ENCODE measurements around the gene DYRK4.

The DYRK4 gene

DNA sequence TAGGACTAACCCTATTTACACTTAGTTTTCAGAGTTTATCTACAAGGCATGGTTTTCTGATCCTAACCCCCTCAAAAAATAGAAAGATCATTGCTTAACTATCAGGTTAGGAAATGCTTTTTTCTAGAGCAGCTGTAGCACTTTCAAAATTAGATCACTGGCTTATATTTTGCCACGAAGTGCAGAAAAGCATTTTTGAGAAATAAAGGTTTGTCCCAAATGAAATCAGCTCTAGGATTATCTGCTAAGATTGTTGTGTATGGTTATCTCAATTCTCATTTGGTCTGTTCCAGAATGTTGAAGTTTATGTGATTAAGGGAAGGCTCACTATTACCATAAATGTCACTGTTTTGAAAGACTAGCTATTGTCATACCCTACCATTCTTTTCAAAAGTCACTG lies 9.8 kb upstream of the DYRK4 start:
- H3K4me1 Mint-ChIP-seq (ENCODE audit: low read depth) = no peaks in the 10 kb centered on the region
- peaks cover 70% of the 10 kb centered on the region for H3K36me3 Mint-ChIP-seq (ENCODE audit: low read depth)
- no peak overlapping the region for H3K27ac Mint-ChIP-seq
- no peaks in the 10 kb centered on the region for H3K27me3 Mint-ChIP-seq
- no peak for DNase-seq
- no peaks in the 10 kb centered on the region for H3K9me3 Mint-ChIP-seq
- H3K4me3 Mint-ChIP-seq = no peak overlapping the region

DNA sequence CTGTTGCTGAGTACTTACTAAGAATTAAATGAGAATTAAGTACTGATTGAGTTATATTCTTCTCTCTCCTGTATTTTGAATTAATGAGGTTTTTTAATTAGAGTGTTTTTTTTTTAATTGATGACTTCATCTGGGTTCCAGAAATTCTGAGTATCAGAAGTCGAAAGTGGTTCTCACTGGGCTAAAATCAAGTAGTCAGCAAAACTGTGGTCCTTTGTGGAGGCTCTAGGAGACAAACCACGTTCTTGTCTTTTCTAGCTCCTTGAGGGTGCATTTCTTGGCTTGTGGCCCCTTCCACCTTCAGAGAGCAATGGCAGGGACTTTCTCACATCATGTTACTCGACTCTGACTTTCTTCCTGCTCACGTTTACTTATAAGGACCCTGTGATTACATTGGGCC lies 8.1 kb upstream of the DYRK4 start:
- Mint-ChIP-seq H3K27me3 (no peaks in the 10 kb centered on the region), H3K36me3 (ENCODE audit: low read depth) (peaks cover 60% of the 10 kb centered on the region), H3K4me3 (no peak overlapping the region), H3K4me1 (ENCODE audit: low read depth) (no peaks in the 10 kb centered on the region), H3K27ac (no peak overlapping the region), H3K9me3 (no peaks in the 10 kb centered on the region)
- no peak for DNase-seq

DNA sequence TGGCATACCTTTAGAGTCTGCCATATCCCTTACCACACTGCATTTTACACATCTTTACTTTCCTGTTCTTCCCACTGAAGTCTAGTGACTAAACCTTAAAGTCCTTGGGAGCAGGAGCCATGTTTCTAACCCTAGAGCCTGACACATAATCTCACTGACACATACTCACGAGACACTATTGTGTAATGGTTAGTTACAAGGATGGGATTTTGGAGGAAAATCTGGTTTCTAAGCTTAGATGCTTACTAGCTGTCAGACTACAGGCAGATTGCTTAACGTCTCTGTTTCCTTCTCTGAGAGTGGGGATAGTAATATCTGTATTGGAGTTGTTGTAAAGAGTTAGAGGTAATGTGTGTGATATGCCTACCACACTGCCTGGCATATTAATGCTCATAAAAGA lies 6.2 kb upstream of the DYRK4 start:
- Mint-ChIP-seq H3K4me1 (ENCODE audit: low read depth) (no peaks in the 10 kb centered on the region), H3K36me3 (ENCODE audit: low read depth) (peaks cover 50% of the 10 kb centered on the region), H3K27me3 (no peaks in the 10 kb centered on the region), H3K27ac (no peak overlapping the region), H3K4me3 (no peak overlapping the region), H3K9me3 (no peaks in the 10 kb centered on the region)
- no peak for DNase-seq

DNA sequence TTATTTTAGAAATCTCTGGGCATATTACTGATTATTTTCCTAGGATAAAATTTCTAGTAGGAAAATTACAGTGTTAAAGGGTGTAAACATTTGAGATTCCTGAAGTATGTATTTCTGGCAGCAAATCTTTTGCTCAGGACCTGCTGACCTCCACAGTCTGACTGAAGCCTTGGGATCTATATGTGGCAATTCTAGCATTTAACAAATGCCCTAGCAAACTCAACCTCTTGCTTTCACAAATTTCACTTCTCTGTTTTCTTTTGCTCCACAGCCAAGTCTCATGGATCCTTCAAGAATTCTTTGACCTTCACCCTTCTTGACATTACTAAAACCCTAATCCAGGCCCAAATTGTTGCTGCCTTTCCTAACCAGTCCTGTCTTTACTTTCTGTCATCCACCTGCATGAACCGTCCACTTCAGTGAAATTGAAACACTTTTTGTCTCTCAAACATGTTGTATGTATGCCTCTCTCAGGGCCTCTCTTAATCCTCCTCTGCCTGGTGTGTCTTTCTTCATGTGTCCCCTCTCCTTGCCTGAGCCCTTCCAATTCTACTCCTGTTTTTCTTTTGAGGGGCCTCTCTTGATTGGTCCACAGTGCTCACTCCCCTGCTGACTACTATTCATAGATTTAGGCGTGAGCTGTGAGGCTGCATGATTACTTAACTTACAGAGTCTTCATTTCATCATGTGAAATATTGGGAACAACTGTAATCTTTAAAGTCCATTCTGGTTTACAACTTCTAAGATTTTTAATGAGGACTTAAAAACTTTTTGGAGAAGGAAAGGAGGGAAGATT lies 5.1 kb upstream of the DYRK4 start:
- Mint-ChIP-seq H3K9me3 (no peaks in the 10 kb centered on the region), H3K27me3 (peaks cover 3% of the 10 kb centered on the region), H3K4me1 (ENCODE audit: low read depth) (peaks cover 3% of the 10 kb centered on the region), H3K36me3 (ENCODE audit: low read depth) (peaks cover 47% of the 10 kb centered on the region), H3K27ac (no peak overlapping the region), H3K4me3 (no peak overlapping the region)
- no peak for DNase-seq

DNA sequence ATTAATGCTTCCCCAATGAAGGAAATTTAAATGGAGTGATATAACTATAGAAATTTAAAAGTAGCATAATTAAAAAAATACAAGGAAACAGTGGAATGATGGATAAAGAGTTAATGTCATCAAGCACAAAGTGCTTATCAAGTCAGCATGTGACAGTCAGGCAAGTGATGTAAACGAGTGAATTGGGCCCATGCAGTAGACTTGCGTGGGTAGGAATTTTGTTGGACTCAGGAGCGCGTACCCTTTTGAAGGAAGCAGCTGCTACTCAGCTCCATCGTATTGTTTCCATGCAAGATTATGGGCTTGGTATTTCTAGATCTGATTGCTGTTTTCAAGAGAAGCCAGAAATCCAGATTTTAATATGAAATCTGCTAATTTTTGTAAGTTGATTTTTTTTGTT lies 4.4 kb upstream of the DYRK4 start:
- H3K36me3 Mint-ChIP-seq (ENCODE audit: low read depth) = peaks cover 43% of the 10 kb centered on the region
- H3K27ac Mint-ChIP-seq = no peak overlapping the region
- H3K9me3 Mint-ChIP-seq = no peaks in the 10 kb centered on the region
- no peak overlapping the region for H3K4me3 Mint-ChIP-seq
- H3K27me3 Mint-ChIP-seq = peaks cover 9% of the 10 kb centered on the region
- DNase-seq = no peak
- peaks cover 9% of the 10 kb centered on the region for H3K4me1 Mint-ChIP-seq (ENCODE audit: low read depth)

DNA sequence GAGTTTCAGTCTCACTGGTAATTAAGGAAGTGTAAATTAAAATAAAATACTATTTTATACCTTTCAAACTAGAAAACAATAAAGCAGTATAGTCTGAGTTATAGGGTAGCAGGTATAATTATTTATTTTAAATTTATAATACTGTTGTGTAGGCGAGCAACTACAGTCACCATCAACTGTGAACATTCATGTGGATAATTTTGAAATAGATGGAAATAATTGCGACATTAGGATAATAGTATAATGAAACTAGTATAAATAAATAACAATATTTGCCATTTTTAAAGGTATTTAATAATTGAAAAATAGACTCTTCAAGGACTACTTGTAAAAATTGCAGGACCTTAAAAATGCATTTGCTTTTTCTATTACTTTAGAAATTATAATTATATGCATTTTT lies 3.8 kb upstream of the DYRK4 start:
- H3K36me3 Mint-ChIP-seq (ENCODE audit: low read depth) = peaks cover 40% of the 10 kb centered on the region
- H3K27me3 Mint-ChIP-seq = peaks cover 15% of the 10 kb centered on the region
- DNase-seq = no peak
- no peak overlapping the region for H3K27ac Mint-ChIP-seq
- no peak overlapping the region for H3K4me3 Mint-ChIP-seq
- peaks cover 9% of the 10 kb centered on the region for H3K4me1 Mint-ChIP-seq (ENCODE audit: low read depth)
- no peaks in the 10 kb centered on the region for H3K9me3 Mint-ChIP-seq

DNA sequence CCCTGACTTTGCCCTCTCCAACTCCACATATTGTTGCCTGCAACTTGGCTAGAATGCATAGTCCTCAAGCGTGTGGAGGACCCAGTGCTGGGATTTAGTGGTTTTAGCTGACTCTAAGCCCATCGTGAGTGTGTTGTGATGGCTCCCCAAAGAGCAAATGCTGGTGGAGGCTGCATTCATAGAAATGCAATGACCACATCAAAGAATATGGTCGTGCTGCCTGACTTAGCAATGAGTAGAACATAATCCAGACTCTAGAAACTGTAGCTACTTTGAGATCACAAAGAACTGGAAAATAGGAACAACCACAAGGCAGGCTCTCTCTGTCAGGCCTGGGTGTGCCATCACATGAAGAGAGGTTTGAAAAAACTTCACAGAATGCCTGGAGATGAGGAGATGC lies 1.3 kb downstream of the DYRK4 start:
- DNase-seq = no peak
- H3K9me3 Mint-ChIP-seq = no peaks in the 10 kb centered on the region
- no peak overlapping the region for H3K4me3 Mint-ChIP-seq

DNA sequence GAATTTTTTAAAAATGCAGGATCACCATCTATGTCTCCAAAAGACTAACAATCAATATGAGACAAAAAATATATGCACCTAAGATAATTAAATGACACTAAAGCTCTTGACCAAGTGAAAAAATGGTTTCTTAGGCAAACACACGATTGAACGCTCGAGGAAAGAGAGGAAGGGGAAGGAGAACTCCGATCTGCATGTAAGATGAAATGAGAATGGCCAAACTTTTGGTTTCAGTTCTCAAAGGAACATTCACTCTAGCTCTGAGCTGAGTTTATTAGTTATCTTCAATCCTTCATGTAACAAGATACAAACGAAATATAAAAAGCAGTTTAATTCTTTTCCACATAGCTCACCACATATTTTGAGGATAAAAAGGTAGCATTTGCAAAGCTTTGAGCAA lies 2.8 kb downstream of the DYRK4 start:
- peaks cover 41% of the 10 kb centered on the region for H3K27me3 Mint-ChIP-seq
- peaks cover 9% of the 10 kb centered on the region for H3K4me1 Mint-ChIP-seq (ENCODE audit: low read depth)
- H3K27ac Mint-ChIP-seq = no peak overlapping the region
- H3K4me3 Mint-ChIP-seq = no peak overlapping the region
- no peaks in the 10 kb centered on the region for H3K9me3 Mint-ChIP-seq
- DNase-seq = no peak
- H3K36me3 Mint-ChIP-seq (ENCODE audit: low read depth) = peaks cover 4% of the 10 kb centered on the region

More for the DNA sequence above, 1.3 kb downstream of the DYRK4 start:
- Mint-ChIP-seq H3K27me3 (peaks cover 41% of the 10 kb centered on the region), H3K4me1 (ENCODE audit: low read depth) (peaks cover 9% of the 10 kb centered on the region), H3K36me3 (ENCODE audit: low read depth) (peaks cover 11% of the 10 kb centered on the region), H3K27ac (no peak overlapping the region)

DNA sequence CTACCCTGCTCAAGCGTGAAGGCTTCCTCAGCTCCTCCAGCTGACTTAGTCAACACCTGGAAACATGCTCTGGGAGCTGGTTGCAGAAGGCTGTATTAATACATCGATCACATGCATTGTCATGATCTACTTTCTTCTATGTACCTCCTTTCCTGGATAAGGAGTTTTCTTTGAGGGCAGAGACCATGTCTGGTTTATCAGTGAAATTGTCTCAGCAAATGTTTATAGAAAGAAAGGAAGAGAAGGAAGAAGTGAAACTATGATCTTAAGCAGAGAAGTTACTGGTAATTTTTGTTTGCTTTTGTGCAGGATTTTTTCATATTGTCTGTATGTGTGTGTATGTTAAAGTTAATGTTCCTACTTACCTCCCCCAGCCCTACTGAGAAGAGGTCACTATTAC lies 4.5 kb downstream of the DYRK4 start:
- Mint-ChIP-seq H3K9me3 (no peaks in the 10 kb centered on the region), H3K4me1 (ENCODE audit: low read depth) (peaks cover 9% of the 10 kb centered on the region), H3K4me3 (no peak overlapping the region), H3K27me3 (peaks cover 41% of the 10 kb centered on the region), H3K36me3 (ENCODE audit: low read depth) (no peaks in the 10 kb centered on the region), H3K27ac (no peak overlapping the region)
- DNase-seq = no peak

DNA sequence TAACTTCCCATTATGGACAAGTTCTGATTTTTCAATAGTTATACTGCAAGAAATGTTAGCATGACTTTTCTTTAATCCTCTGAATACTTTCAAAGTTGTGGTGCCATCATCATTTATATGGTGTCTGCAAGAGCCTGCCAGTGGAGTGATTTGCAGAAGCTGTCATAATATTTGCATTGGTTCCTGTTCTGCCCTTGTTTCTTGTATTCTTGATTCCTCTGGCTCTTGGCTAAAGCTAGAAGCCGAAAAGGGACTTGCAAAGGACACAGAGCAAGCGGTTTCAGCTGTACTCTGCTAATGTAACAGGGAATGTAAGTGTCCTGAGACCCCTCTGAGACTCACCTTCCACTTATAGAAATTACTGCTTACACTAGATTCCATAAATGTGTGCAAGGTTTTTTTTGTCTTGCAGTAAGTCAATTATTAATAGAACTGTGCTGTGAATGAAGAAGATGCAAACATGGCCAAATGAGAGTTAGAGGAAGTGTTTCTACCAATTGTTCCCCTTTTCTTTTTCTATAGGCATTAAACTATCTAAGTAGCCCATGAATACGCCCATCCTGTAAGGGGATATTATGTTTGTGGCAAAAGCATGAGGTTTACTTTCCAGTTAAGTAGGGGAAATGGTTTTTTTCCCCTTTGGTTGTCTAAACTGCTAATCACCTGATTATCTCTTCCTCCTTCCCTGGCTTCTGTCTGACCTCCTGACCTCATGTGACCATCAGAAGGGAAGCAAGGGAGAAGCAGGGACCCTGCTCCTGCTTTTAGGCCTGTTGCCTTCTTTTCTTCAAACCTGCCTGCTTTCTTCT lies 5.3 kb downstream of the DYRK4 start:
- Mint-ChIP-seq H3K27ac (no peak overlapping the region), H3K27me3 (peaks cover 35% of the 10 kb centered on the region), H3K4me1 (ENCODE audit: low read depth) (peaks cover 3% of the 10 kb centered on the region), H3K36me3 (ENCODE audit: low read depth) (no peaks in the 10 kb centered on the region), H3K9me3 (no peaks in the 10 kb centered on the region), H3K4me3 (no peak overlapping the region)
- no peak for DNase-seq

DNA sequence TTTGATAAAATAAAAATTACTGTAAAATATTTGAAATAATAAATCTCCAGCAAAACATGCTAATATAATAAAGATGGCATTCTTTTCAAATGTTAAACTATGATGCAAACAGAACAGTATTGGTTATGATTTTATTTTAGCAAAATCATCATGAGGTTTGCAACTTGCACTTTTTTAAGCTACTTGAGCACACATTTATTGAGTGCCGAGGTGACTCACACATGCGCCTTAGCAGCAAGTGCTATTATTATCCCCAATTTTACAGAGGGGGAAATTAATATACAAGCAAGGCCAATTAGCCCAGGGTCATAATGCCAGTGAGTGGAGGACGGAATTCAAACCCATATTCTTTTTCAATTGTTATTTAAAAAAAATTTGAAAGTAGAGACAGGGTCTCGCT lies 7.3 kb downstream of the DYRK4 start:
- peaks cover 21% of the 10 kb centered on the region for H3K27me3 Mint-ChIP-seq
- no peaks in the 10 kb centered on the region for H3K4me1 Mint-ChIP-seq (ENCODE audit: low read depth)
- no peaks in the 10 kb centered on the region for H3K9me3 Mint-ChIP-seq
- no peak overlapping the region for H3K27ac Mint-ChIP-seq
- no peaks in the 10 kb centered on the region for H3K36me3 Mint-ChIP-seq (ENCODE audit: low read depth)
- no peak for DNase-seq
- no peak overlapping the region for H3K4me3 Mint-ChIP-seq

DNA sequence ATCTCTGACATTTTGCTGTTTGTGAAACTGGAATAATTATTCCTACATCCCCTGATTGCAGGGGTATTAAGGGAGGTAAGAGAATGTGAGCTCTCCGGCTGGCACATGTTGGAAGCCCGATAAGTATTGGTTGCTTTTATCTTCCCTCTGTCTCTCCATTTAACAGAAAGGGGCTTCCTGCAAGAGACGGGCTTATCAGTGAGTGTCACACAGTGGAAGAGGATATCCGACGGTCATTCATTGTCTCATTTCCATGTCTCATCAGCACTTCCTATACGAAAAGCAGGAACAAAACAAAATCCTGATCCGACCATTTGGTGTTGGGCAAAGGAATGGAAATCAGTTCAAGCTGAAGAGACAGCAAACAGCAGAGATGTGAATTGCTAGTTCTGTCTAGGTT lies 10.7 kb downstream of the DYRK4 start:
- H3K4me3 Mint-ChIP-seq = no peak overlapping the region
- no peaks in the 10 kb centered on the region for H3K36me3 Mint-ChIP-seq (ENCODE audit: low read depth)
- peaks cover 3% of the 10 kb centered on the region for H3K27me3 Mint-ChIP-seq
- no peak overlapping the region for H3K27ac Mint-ChIP-seq
- H3K4me1 Mint-ChIP-seq (ENCODE audit: low read depth) = no peaks in the 10 kb centered on the region
- no peak for DNase-seq
- H3K9me3 Mint-ChIP-seq = no peaks in the 10 kb centered on the region

DNA sequence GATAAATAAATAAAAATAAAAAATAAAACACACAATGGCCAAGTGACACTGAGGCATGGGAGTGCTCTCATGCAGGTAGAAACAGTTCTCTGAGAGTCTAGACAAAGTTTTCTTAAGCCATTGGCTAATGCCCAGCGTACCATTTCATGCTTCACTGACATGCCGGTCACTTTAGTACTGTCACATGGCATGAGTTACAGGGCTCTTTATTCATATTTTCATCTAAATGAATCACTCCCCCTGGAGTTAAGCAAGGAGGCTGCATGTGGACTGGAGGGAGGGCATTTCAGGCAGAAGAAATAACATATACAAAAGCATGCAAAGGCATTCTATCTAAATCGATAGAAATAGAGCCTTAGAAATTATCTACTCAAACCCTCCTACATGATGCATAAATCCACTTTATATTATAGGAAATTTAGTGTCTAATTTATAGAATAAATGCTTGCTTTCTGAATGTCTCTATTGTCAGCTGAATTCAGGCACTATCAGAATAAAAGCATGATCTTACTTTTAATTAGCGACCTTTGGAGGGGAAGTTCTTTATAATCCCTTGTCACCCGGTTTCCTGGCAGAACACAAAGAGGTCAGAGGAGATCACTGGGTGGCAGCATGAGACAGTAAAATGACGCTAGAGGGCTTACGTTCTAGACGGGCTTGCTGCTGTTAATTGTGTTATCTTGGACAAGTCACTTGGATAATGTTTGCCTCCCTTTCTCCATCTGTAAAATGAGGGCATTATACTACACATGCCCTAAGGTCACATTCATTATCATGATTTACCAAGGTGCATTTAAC lies 17.5 kb downstream of the DYRK4 start:
- Mint-ChIP-seq H3K4me3 (no peak overlapping the region), H3K27ac (no peak overlapping the region), H3K9me3 (no peaks in the 10 kb centered on the region), H3K36me3 (ENCODE audit: low read depth) (no peaks in the 10 kb centered on the region), H3K4me1 (ENCODE audit: low read depth) (no peaks in the 10 kb centered on the region), H3K27me3 (peaks cover 6% of the 10 kb centered on the region)
- DNase-seq = no peak

DNA sequence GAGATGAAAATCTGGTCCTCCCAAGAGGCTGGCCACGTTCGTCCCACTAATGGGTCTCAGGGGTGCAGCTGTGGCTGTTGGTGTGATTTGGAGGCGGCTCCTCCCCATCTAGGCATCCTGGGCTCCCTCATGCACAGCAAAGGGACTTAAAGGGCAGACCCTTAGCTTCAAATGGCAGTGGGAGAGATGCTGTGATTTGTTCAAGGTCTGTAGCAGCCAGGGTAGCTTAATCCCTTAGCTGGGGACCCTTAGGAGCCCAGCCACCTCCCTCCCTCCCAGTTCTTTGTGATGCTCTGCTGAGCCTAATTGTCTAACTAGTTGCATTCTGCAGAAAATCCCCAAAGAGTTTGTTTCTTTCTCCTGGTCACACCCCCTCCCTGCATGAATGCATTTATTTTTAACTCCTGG lies 18.3 kb downstream of the DYRK4 start:
- peaks cover 6% of the 10 kb centered on the region for H3K27me3 Mint-ChIP-seq
- no peak overlapping the region for H3K27ac Mint-ChIP-seq
- DNase-seq = no peak
- H3K36me3 Mint-ChIP-seq (ENCODE audit: low read depth) = no peaks in the 10 kb centered on the region
- no peaks in the 10 kb centered on the region for H3K9me3 Mint-ChIP-seq
- no peaks in the 10 kb centered on the region for H3K4me1 Mint-ChIP-seq (ENCODE audit: low read depth)
- no peak overlapping the region for H3K4me3 Mint-ChIP-seq

DNA sequence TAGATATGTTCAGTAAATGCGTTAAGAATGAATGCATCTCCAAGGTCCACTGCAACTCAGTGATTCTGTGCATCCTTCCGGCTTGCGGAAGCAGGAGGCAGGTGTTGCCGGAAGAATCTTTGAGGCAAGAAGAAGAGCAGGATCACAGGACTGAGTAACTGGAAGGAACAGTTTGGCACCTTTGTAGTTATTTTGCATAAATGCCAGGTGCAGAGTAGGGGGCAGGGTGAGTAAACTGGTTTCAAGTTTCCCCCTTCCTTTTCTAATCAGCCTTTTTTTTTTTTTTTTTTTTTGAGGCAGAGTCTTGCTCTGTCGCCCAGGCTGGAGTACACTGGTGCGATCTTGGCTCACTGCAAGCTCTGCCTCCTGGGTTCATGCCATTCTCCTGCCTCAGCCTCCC lies 22.3 kb downstream of the DYRK4 start:
- no peak for DNase-seq
- no peaks in the 10 kb centered on the region for H3K36me3 Mint-ChIP-seq (ENCODE audit: low read depth)
- H3K4me3 Mint-ChIP-seq = no peak overlapping the region
- H3K27me3 Mint-ChIP-seq = peaks cover 6% of the 10 kb centered on the region
- H3K9me3 Mint-ChIP-seq = no peaks in the 10 kb centered on the region
- no peak overlapping the region for H3K27ac Mint-ChIP-seq
- H3K4me1 Mint-ChIP-seq (ENCODE audit: low read depth) = no peaks in the 10 kb centered on the region

Data from activated T-cell treated with anti-CD3 and anti-CD28 coated beads, Interleukin-2, amount 50 U/mL, for 24 hours (primary cell).